Activated naive CD4-positive, alpha-beta T cell treated with anti-CD3 and anti-CD28 coated beads, Interleukin-2, amount 50 U/mL, for 16 hours (primary cell): ENCODE data around the gene GLI3.

Experiments
- DNase-seq: peaks from one replicate; pipeline ENCODE4 v3.0.0-alpha.2; 2020

The GLI3 gene

GRCh38 chr7:42236976-42237810 is at the start of gene GLI3:
GLI3 (minus strand) TSS chr7:42237209; CDS start chr7:42223253, 13,956 bp downstream.
- no peak for DNase-seq

GRCh38 chr7:42285383-42285824 is 48.4 kb upstream of the GLI3 start:
- no peak for DNase-seq

GRCh38 chr7:42283553-42283952 is 46.5 kb upstream of the GLI3 start:
- DNase-seq: no peak

- DNase-seq: no peak
Observed at GRCh38 chr7:42278344-42278743, 41.3 kb upstream of the GLI3 start.

GRCh38 chr7:42274053-42274452 is 37.0 kb upstream of the GLI3 start:
- DNase-seq: no peak

- no peak for DNase-seq
Observed at GRCh38 chr7:42272793-42273665, 36.0 kb upstream of the GLI3 start.

- no peak for DNase-seq
Observed at GRCh38 chr7:42269161-42269560, 32.2 kb upstream of the GLI3 start.

GRCh38 chr7:42264702-42265101 is 27.7 kb upstream of the GLI3 start:
- DNase-seq: no peak

- no peak for DNase-seq
Observed at GRCh38 chr7:42263971-42264370, 27.0 kb upstream of the GLI3 start.

GRCh38 chr7:42262964-42263363 is 26.0 kb upstream of the GLI3 start:
- DNase-seq: no peak

GRCh38 chr7:42254217-42254616 is 17.2 kb upstream of the GLI3 start:
- no peak for DNase-seq

GRCh38 chr7:42253316-42253715 is 16.3 kb upstream of the GLI3 start:
- DNase-seq: no peak

GRCh38 chr7:42250411-42250810 is 13.4 kb upstream of the GLI3 start:
- no peak for DNase-seq

GRCh38 chr7:42248579-42248978 is 11.6 kb upstream of the GLI3 start:
- no peak for DNase-seq

GRCh38 chr7:42247301-42247700 is 10.3 kb upstream of the GLI3 start:
- no peak for DNase-seq

- no peak for DNase-seq
Observed at GRCh38 chr7:42244828-42245227, 7.8 kb upstream of the GLI3 start.

- DNase-seq: no peak
Observed at GRCh38 chr7:42242381-42242780, 5.4 kb upstream of the GLI3 start.

GRCh38 chr7:42241424-42241823 is 4.4 kb upstream of the GLI3 start:
- no peak for DNase-seq

- no peak for DNase-seq
Observed at GRCh38 chr7:42240416-42240815, 3.4 kb upstream of the GLI3 start.

GRCh38 chr7:42238709-42239366 is 1.8 kb upstream of the GLI3 start:
- DNase-seq: no peak

GRCh38 chr7:42237811-42238541 is 967 bp upstream of the GLI3 start:
- no peak for DNase-seq

- DNase-seq: no peak
Observed at GRCh38 chr7:42236266-42236975, 588 bp downstream of the GLI3 start.
